GM21381 (cell line): Measurements from ENCODE around the gene SLC35B1.
"Not testable (repeated sequence)": the region's sequence is repeated elsewhere in the genome, so short reads cannot be mapped to it uniquely, and the experiment has no call there.

Source experiments
- ATAC-seq: cut with Tn5 transposase; IDR thresholded peaks from one replicate; pipeline ENCODE4 v1.9.1; 2021; ENCODE audit warnings: mild to moderate bottlenecking, moderate library complexity; ENCODE audit not compliant: unreplicated experiment

Gene SLC35B1

GRCh38 chr17:49673679-49674078, 34.1 kb downstream of the SLC35B1 start:
- ATAC-seq, result not testable (repeated sequence)

GRCh38 chr17:49670641-49671040, 37.1 kb downstream of the SLC35B1 start:
- no peak for ATAC-seq

GRCh38 chr17:49670002-49670401, 37.8 kb downstream of the SLC35B1 start:
- no peak for ATAC-seq

- ATAC-seq, result no peak
These were observed 39.9 kb downstream of the SLC35B1 start for GRCh38 chr17:49667854-49668253.

- no peak for ATAC-seq
These were observed 43.0 kb downstream of the SLC35B1 start for GRCh38 chr17:49664706-49665211.

GRCh38 chr17:49659661-49660382, 47.9 kb downstream of the SLC35B1 start:
- no peak for ATAC-seq

GRCh38 chr17:49656247-49656646, 51.5 kb downstream of the SLC35B1 start:
- no peak for ATAC-seq
